Nephron progenitor cell (in vitro differentiated cells): Measurements from ENCODE around the gene STAT5B.
"Not testable (repeated sequence)": the region's sequence is repeated elsewhere in the genome, so short reads cannot be mapped to it uniquely, and the experiment has no call there.

Experiments
- DNase-seq: peaks from one replicate; pipeline ENCODE4 v3.0.0; 2021
- H3K27ac Mint-ChIP-seq: 2 replicates; pipeline ENCODE4 v1.8.0; 2021; ENCODE audit warnings: mild to moderate bottlenecking, moderate library complexity, mixed read lengths
- H3K27me3 Mint-ChIP-seq: 2 replicates; pipeline ENCODE4 v1.8.0; 2021; ENCODE audit warnings: mild to moderate bottlenecking, low read depth, mixed read lengths; ENCODE audit not compliant: poor library complexity
- H3K36me3 Mint-ChIP-seq: 2 replicates; pipeline ENCODE4 v1.8.0; 2021; ENCODE audit warnings: low read depth, mixed read lengths
- H3K4me1 Mint-ChIP-seq: 2 replicates; pipeline ENCODE4 v1.8.0; 2021; ENCODE audit warnings: mixed read lengths
- H3K4me3 Mint-ChIP-seq: 2 replicates; pipeline ENCODE4 v1.8.0; 2021; ENCODE audit warnings: mild to moderate bottlenecking, moderate library complexity, mixed read lengths
- H3K9me3 Mint-ChIP-seq: 2 replicates; pipeline ENCODE4 v1.8.0; 2021; ENCODE audit warnings: mild to moderate bottlenecking, moderate library complexity, mixed read lengths
- TF ChIP-seq, protein P1 (sequence below): fragments of 200-600 bp; sonication (generic); IDR thresholded peaks from 2 replicates; pipeline ENCODE4 v1.5.0; 2021; ENCODE audit warnings: antibody characterized with exemption

The STAT5B gene

GRCh38 chr17:42212382-42212781, 63.8 kb downstream of the STAT5B start:
- no peak overlapping the region for H3K4me3 Mint-ChIP-seq
- no peaks in the 10 kb centered on the region for H3K27me3 Mint-ChIP-seq
- H3K4me1 Mint-ChIP-seq: no peaks in the 10 kb centered on the region
- H3K9me3 Mint-ChIP-seq: no peaks in the 10 kb centered on the region
- peaks cover 64% of the 10 kb centered on the region for H3K36me3 Mint-ChIP-seq
- TF ChIP-seq, protein P1, sequence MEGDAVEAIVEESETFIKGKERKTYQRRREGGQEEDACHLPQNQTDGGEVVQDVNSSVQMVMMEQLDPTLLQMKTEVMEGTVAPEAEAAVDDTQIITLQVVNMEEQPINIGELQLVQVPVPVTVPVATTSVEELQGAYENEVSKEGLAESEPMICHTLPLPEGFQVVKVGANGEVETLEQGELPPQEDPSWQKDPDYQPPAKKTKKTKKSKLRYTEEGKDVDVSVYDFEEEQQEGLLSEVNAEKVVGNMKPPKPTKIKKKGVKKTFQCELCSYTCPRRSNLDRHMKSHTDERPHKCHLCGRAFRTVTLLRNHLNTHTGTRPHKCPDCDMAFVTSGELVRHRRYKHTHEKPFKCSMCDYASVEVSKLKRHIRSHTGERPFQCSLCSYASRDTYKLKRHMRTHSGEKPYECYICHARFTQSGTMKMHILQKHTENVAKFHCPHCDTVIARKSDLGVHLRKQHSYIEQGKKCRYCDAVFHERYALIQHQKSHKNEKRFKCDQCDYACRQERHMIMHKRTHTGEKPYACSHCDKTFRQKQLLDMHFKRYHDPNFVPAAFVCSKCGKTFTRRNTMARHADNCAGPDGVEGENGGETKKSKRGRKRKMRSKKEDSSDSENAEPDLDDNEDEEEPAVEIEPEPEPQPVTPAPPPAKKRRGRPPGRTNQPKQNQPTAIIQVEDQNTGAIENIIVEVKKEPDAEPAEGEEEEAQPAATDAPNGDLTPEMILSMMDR: no peak
- DNase-seq: no peak
- H3K27ac Mint-ChIP-seq: no peak overlapping the region

- not testable (repeated sequence) for H3K27me3 Mint-ChIP-seq, H3K4me3 Mint-ChIP-seq, H3K9me3 Mint-ChIP-seq, H3K4me1 Mint-ChIP-seq, DNase-seq
- H3K27ac Mint-ChIP-seq: peak overlapping the region; percentile 57
- H3K36me3 Mint-ChIP-seq: peaks cover 64% of the 10 kb centered on the region
These were observed 64.3 kb downstream of the STAT5B start for GRCh38 chr17:42211921-42212341.

DNA sequence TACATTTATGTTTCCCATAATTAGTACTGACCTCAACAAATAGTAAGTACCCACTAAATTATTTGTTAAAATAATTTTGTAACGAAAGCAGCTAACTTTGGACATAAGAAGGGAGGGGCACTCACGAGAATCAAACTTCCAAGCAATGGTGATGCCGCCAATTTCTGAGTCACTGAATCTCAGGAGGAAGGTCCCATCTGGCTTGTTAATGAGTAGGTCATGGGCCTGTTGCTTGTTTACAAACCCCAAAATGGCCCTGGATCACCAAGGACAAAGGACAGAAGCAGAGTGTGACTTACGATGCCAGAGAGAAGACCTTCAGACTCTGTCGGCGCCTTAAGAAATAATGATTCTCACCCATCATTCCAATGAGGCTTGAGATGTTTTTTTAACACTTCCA, 66.1 kb downstream of the STAT5B start:
- H3K4me1 Mint-ChIP-seq: no peaks in the 10 kb centered on the region
- H3K27ac Mint-ChIP-seq: no peak overlapping the region
- peaks cover 64% of the 10 kb centered on the region for H3K36me3 Mint-ChIP-seq
- no peak for DNase-seq
- H3K4me3 Mint-ChIP-seq: no peak overlapping the region
- H3K27me3 Mint-ChIP-seq: no peaks in the 10 kb centered on the region
- no peaks in the 10 kb centered on the region for H3K9me3 Mint-ChIP-seq
- TF ChIP-seq, protein P1: no peak

- not testable (repeated sequence) for DNase-seq, H3K9me3 Mint-ChIP-seq, H3K27me3 Mint-ChIP-seq, H3K4me1 Mint-ChIP-seq, H3K27ac Mint-ChIP-seq, H3K4me3 Mint-ChIP-seq
- peaks cover 81% of the 10 kb centered on the region for H3K36me3 Mint-ChIP-seq
These were observed 70.0 kb downstream of the STAT5B start for GRCh38 chr17:42206153-42206612.

DNA sequence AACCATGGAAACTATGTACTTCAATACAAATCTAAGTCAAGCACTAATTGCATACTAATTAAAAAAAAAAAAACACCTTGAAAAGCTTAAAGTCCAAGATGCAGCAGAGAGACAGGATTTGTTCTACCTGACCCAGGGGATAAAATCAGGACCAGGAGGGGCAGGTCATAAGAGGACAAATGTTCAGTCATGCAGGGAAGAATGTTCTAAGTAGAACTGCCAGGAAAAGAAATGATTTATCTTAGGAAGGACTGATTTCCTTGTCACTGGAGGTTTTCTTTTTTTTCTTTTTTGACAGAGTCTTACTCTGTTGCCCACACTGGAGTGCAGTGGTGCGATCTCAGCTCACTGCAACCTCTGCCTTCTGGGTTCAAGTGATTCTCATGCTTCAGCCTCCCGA, 72.8 kb downstream of the STAT5B start:
- DNase-seq: no peak
- H3K36me3 Mint-ChIP-seq: peaks cover 64% of the 10 kb centered on the region
- H3K27me3 Mint-ChIP-seq: no peaks in the 10 kb centered on the region
- H3K4me1 Mint-ChIP-seq: peaks cover 7% of the 10 kb centered on the region
- H3K9me3 Mint-ChIP-seq: no peaks in the 10 kb centered on the region
- TF ChIP-seq, protein P1: no peak
- H3K4me3 Mint-ChIP-seq: no peak overlapping the region
- H3K27ac Mint-ChIP-seq: peak overlapping the region; percentile 57

DNA sequence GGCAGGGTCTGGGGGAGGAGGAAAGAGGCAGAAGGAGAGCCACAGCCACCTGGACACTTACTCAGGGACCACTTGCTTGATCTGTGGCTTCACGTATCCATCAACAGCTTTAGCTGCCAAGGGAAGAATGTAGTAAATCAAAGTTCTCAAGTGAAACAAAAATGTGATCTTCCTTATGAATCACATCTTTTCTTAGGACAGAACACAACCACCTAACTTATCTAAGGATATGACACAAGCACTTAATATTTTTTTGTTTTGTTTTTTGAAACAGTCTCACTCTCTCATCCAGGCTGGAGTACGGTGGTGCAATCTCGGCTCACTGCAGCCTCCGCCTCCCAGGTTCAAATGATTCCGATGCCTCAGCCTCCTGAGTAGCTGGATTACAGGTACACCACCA, 73.5 kb downstream of the STAT5B start:
- H3K4me1 Mint-ChIP-seq: peaks cover 7% of the 10 kb centered on the region
- peaks cover 62% of the 10 kb centered on the region for H3K36me3 Mint-ChIP-seq
- no peak overlapping the region for H3K4me3 Mint-ChIP-seq
- H3K27ac Mint-ChIP-seq: peak overlapping the region; percentile 69
- no peak for DNase-seq
- no peaks in the 10 kb centered on the region for H3K27me3 Mint-ChIP-seq
- no peaks in the 10 kb centered on the region for H3K9me3 Mint-ChIP-seq
- TF ChIP-seq, protein P1: no peak

- no peaks in the 10 kb centered on the region for H3K9me3 Mint-ChIP-seq
- peaks cover 62% of the 10 kb centered on the region for H3K36me3 Mint-ChIP-seq
- no peak overlapping the region for H3K4me3 Mint-ChIP-seq
- H3K27me3 Mint-ChIP-seq: no peaks in the 10 kb centered on the region
- H3K4me1 Mint-ChIP-seq: peaks cover 11% of the 10 kb centered on the region
- TF ChIP-seq, protein P1: no peak
- H3K27ac Mint-ChIP-seq: peak overlapping the region; percentile 69
- DNase-seq: no peak
These were observed 74.0 kb downstream of the STAT5B start for GRCh38 chr17:42202159-42202558.
